SKM-1 (cell line): ENCODE results near the gene ZNF536.
"Not testable (repeated sequence)": the region's sequence is repeated elsewhere in the genome, so short reads cannot be mapped to it uniquely, and the experiment has no call there.

Experiments used
- DNase-seq: peaks from one replicate; lab custom pipeline; 2025; ENCODE audit not compliant: unreplicated experiment; lab: John Stamatoyannopoulos, UW

ZNF536 gene

GRCh38 chr19:30411714-30412113 is 39.5 kb downstream of the ZNF536 start:
- DNase-seq, result no peak

- DNase-seq, result no peak
Measured at GRCh38 chr19:30416375-30416774, 44.2 kb downstream of the ZNF536 start.

GRCh38 chr19:30417166-30417565 is 45.0 kb downstream of the ZNF536 start:
- not testable (repeated sequence) for DNase-seq

GRCh38 chr19:30419568-30420180 is 47.5 kb downstream of the ZNF536 start:
- no peak for DNase-seq

GRCh38 chr19:30420316-30420715 is 48.1 kb downstream of the ZNF536 start:
- DNase-seq, result no peak

GRCh38 chr19:30420881-30421280 is 48.7 kb downstream of the ZNF536 start:
- DNase-seq, result no peak

GRCh38 chr19:30421571-30421970 is 49.4 kb downstream of the ZNF536 start:
- no peak for DNase-seq

GRCh38 chr19:30423481-30423880 is 51.3 kb downstream of the ZNF536 start:
- no peak for DNase-seq

- no peak for DNase-seq
Measured at GRCh38 chr19:30425885-30426838, 54.0 kb downstream of the ZNF536 start.

- DNase-seq, result no peak
Measured at GRCh38 chr19:30426864-30427263, 54.7 kb downstream of the ZNF536 start.

GRCh38 chr19:30428092-30428680 is 56.0 kb downstream of the ZNF536 start:
- no peak for DNase-seq

GRCh38 chr19:30428844-30429243 is 56.7 kb downstream of the ZNF536 start:
- no peak for DNase-seq

- DNase-seq, result no peak
Measured at GRCh38 chr19:30430206-30430734, 58.1 kb downstream of the ZNF536 start.

- no peak for DNase-seq
Measured at GRCh38 chr19:30431591-30431990, 59.4 kb downstream of the ZNF536 start.

- DNase-seq, result no peak
Measured at GRCh38 chr19:30434797-30435594, 62.8 kb downstream of the ZNF536 start.

GRCh38 chr19:30437869-30438268 is 65.7 kb downstream of the ZNF536 start:
- no peak for DNase-seq

GRCh38 chr19:30439310-30439709 is 67.1 kb downstream of the ZNF536 start:
- no peak for DNase-seq

- no peak for DNase-seq
Measured at GRCh38 chr19:30441011-30441410, 68.8 kb downstream of the ZNF536 start.

- DNase-seq, result no peak
Measured at GRCh38 chr19:30442674-30443073, 70.5 kb downstream of the ZNF536 start.

- no peak for DNase-seq
Measured at GRCh38 chr19:30443531-30444252, 71.5 kb downstream of the ZNF536 start.
